Measurements from ENCODE around the gene SANBR. TPM values are rescaled to one million over a fixed set of nuclear protein-coding genes. Genes with fewer than 3 reads are reported as not detected.

The SANBR gene
- polyA plus RNA-seq, 1 donor from 2014 or later: 77.1 TPM

GRCh38 chr2:61044636-61045035, 21.0 kb upstream of the SANBR start (continued):
- TF ChIP-seq EZH2 (IDR thresholded peaks at IDR 0.05; ENCODE audit: borderline replicate concordance, insufficient read depth, low read length, poor library complexity, severe bottlenecking) (no peak), POLR2AphosphoS5 (IDR thresholded peaks at IDR 0.05) (no peak)

GRCh38 chr2:61045226-61045625, 20.4 kb upstream of the SANBR start:
- H3K79me2 ChIP-seq (replicated peaks; ENCODE audit: insufficient read depth, low read length): peaks cover 4% of the 10 kb centered on the region
- H3K4me3 ChIP-seq (ENCODE audit: low read length): no peak overlapping the region
- no peak overlapping the region for H2AFZ ChIP-seq (ENCODE audit: low read depth, low read length)
- no peaks in the 10 kb centered on the region for H3K9me2 ChIP-seq (ENCODE audit: insufficient read depth, low read length)
- H4K20me1 ChIP-seq (ENCODE audit: insufficient read depth): no peaks in the 10 kb centered on the region
- no peak overlapping the region for H3K27ac ChIP-seq (ENCODE audit: low read length)
- TF ChIP-seq EP300 (conservative IDR thresholded peaks at IDR 0.05; ENCODE audit: poor library complexity, severe bottlenecking) (no peak), TAF1 (IDR thresholded peaks at IDR 0.05; ENCODE audit: low read depth) (no peak), EZH2 (IDR thresholded peaks at IDR 0.05; ENCODE audit: borderline replicate concordance, insufficient read depth, low read length, poor library complexity, severe bottlenecking) (no peak), POLR2AphosphoS5 (IDR thresholded peaks at IDR 0.05) (no peak), REST (IDR thresholded peaks at IDR 0.05; ENCODE audit: borderline replicate concordance) (no peak), RAD21 (conservative IDR thresholded peaks at IDR 0.05) (no peak), CTCF (IDR thresholded peaks at IDR 0.05; ENCODE audit: poor library complexity, severe bottlenecking) (no peak), MXI1 (conservative IDR thresholded peaks at IDR 0.05; ENCODE audit: poor library complexity, severe bottlenecking) (no peak), SMC3 (conservative IDR thresholded peaks at IDR 0.05; ENCODE audit: poor library complexity) (no peak)
- H3K9ac ChIP-seq (ENCODE audit: low read length): no peak overlapping the region
- H3F3A ChIP-seq (ENCODE audit: insufficient read depth, low read length, poor library complexity, severe bottlenecking): no peaks in the 10 kb centered on the region
- no peaks in the 10 kb centered on the region for H3K9me3 ChIP-seq (ENCODE audit: low read length)
- H3K4me2 ChIP-seq (ENCODE audit: low read length): no peak overlapping the region
- H3K36me3 ChIP-seq (ENCODE audit: insufficient read depth, low read length): peaks cover 9% of the 10 kb centered on the region
- no peaks in the 10 kb centered on the region for H3K27me3 ChIP-seq (ENCODE audit: insufficient read depth, low read depth, low read length)

- Histone ChIP-seq H3K9ac (ENCODE audit: low read length) (no peak overlapping the region), H3K27me3 (ENCODE audit: insufficient read depth, low read depth, low read length) (no peaks in the 10 kb centered on the region), H3K79me2 (replicated peaks; ENCODE audit: insufficient read depth, low read length) (peaks cover 4% of the 10 kb centered on the region), H3K9me2 (ENCODE audit: insufficient read depth, low read length) (no peaks in the 10 kb centered on the region), H4K20me1 (ENCODE audit: insufficient read depth) (no peaks in the 10 kb centered on the region), H3K27ac (ENCODE audit: low read length) (no peak overlapping the region), H3F3A (ENCODE audit: insufficient read depth, low read length, poor library complexity, severe bottlenecking) (no peaks in the 10 kb centered on the region), H3K4me3 (ENCODE audit: low read length) (no peak overlapping the region), H2AFZ (ENCODE audit: low read depth, low read length) (no peak overlapping the region), H3K36me3 (ENCODE audit: insufficient read depth, low read length) (peaks cover 9% of the 10 kb centered on the region), H3K4me2 (ENCODE audit: low read length) (no peak overlapping the region), H3K9me3 (ENCODE audit: low read length) (no peaks in the 10 kb centered on the region)
- TF ChIP-seq EP300 (conservative IDR thresholded peaks at IDR 0.05; ENCODE audit: poor library complexity, severe bottlenecking) (no peak), RAD21 (conservative IDR thresholded peaks at IDR 0.05) (no peak), MXI1 (conservative IDR thresholded peaks at IDR 0.05; ENCODE audit: poor library complexity, severe bottlenecking) (no peak), REST (IDR thresholded peaks at IDR 0.05; ENCODE audit: borderline replicate concordance) (no peak), TAF1 (IDR thresholded peaks at IDR 0.05; ENCODE audit: low read depth) (no peak), CTCF (IDR thresholded peaks at IDR 0.05; ENCODE audit: poor library complexity, severe bottlenecking) (no peak), EZH2 (IDR thresholded peaks at IDR 0.05; ENCODE audit: borderline replicate concordance, insufficient read depth, low read length, poor library complexity, severe bottlenecking) (no peak), POLR2AphosphoS5 (IDR thresholded peaks at IDR 0.05) (no peak), SMC3 (conservative IDR thresholded peaks at IDR 0.05; ENCODE audit: poor library complexity) (no peak)
Observed at GRCh38 chr2:61045999-61046398, 19.7 kb upstream of the SANBR start.
